ENCODE data around the gene TAF11L13.

DNA sequence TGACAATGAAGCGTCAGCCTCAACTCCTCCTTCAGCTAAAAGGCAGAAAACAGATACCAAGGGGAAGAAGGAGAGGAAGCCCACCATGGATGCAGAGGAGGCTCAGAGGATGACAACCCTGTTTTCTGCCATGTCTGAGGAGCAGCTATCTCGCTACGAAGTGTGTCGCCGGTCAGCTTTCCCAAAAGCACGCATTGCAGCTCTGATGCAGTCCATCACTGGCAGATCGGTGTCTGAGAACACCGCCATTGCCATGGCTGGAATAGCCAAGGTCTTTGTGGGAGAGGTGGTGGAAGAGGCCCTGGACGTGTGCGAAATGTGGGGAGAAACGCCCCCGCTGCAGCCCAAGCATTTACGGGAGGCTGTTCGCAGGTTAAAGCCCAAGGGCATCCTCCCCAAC is 26.9 kb upstream of the TAF11L13 start:
- TF ChIP-seq, protein P1, sequence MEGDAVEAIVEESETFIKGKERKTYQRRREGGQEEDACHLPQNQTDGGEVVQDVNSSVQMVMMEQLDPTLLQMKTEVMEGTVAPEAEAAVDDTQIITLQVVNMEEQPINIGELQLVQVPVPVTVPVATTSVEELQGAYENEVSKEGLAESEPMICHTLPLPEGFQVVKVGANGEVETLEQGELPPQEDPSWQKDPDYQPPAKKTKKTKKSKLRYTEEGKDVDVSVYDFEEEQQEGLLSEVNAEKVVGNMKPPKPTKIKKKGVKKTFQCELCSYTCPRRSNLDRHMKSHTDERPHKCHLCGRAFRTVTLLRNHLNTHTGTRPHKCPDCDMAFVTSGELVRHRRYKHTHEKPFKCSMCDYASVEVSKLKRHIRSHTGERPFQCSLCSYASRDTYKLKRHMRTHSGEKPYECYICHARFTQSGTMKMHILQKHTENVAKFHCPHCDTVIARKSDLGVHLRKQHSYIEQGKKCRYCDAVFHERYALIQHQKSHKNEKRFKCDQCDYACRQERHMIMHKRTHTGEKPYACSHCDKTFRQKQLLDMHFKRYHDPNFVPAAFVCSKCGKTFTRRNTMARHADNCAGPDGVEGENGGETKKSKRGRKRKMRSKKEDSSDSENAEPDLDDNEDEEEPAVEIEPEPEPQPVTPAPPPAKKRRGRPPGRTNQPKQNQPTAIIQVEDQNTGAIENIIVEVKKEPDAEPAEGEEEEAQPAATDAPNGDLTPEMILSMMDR (IDR thresholded peaks at IDR 0.05): no peak
- TF ChIP-seq EZH2phosphoT487 (IDR thresholded peaks at IDR 0.05): no peak

All from neural progenitor cell (in vitro differentiated cells).